Suppressor macrophage treated with lipopolysaccharide for 4 hours (primary cell): ENCODE data around the gene SEPHS2.
"Not testable (repeated sequence)": the region's sequence is repeated elsewhere in the genome, so short reads cannot be mapped to it uniquely, and the experiment has no call there.

Experiments used
- DNase-seq: peaks from one replicate; pipeline ENCODE4 v3.0.0-alpha.2; 2020

The SEPHS2 gene

GRCh38 chr16:30397056-30397455, 48.6 kb downstream of the SEPHS2 start:
- no peak for DNase-seq

- not testable (repeated sequence) for DNase-seq
Observed at GRCh38 chr16:30396627-30397026, 49.0 kb downstream of the SEPHS2 start.

DNA sequence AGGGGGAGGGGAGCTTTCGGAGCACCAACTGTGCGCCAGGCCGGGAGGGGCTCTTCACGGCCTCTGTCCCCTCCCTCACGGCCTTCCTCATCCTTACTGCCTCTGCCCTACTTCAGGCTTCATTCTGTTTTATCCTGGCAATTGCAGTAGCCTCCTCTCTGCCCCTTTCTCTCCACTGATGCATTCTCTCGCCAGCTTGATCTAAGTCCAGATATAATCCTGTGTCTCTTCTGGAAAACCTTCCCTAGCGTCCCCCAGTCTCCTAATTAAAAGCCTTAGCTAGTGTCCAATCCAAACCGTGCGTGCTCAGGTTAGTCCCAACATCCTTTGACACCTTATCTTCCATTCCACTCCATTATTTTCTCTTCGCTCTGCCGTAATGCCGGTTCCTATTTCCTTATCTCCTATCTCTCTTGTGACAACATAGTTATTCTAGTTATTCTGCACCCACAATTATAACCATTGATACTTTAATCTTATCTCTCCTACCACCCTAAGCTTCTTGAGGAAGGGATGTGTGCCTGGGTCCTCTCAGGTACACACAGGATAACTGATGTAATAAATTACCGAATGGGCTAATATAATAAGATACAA, 49.6 kb downstream of the SEPHS2 start:
- no peak for DNase-seq

GRCh38 chr16:30395155-30395991, 50.3 kb downstream of the SEPHS2 start, which contains the start of gene ZNF48:
ZNF48 (plus strand) TSS chr16:30395420; CDS start chr16:30395795, 375 bp downstream.
- peak; percentile 65 for DNase-seq

DNA sequence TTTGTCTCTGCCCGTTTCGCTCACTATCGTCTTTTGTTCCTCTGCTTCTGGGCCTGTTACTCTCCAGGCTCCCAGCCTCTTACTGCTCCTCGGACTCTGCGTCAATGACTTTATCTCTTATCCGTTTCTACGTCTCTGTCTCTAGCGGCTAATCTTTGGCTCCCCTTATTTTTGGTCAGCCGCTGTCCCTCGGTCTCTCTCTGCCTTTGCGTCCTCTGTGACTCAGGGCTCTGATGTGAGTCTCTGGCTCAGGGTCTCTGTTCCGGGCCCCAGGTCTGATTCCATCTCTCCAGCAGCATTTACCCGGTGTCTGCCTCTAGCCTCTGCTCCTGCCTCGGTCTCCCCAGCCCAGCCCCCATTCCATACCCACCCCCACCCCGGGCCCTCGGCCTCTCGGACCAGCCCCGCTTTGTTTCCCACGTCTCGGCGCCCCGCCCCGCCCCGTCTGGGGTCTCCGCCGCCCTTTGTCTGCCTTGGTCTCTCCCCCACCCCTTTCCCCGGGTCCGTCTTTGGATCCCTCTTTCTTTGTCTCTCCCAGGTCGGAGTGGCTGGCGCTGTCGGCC, 51.0 kb downstream of the SEPHS2 start:
- no peak for DNase-seq
